CD4-positive, alpha-beta memory T cell (primary cell): ENCODE data around the gene SMAD6. TPM values are rescaled to one million over a fixed set of nuclear protein-coding genes. Genes with fewer than 3 reads are reported as not detected.
"Not testable (repeated sequence)": the region's sequence is repeated elsewhere in the genome, so short reads cannot be mapped to it uniquely, and the experiment has no call there.

Experiments
- CTCF ChIA-PET: fragments of 350-600 bp; sonication (Branson Sonifier 250); formaldehyde crosslinking; loops from one replicate; lab custom pipeline; 2021; ENCODE audit warnings: inconsistent platforms; ENCODE audit not compliant: partially characterized antibody; lab: Charles Lee
- POLR2A ChIA-PET: fragments of 350-600 bp; sonication (Branson Sonifier 250); formaldehyde crosslinking; loops from one replicate; lab custom pipeline; 2021; ENCODE audit not compliant: partially characterized antibody; lab: Charles Lee
- DNase-seq, 5 donors: peaks; one replicate each; pipeline versions ENCODE4 v3.0.0 to v3.0.0-alpha.2; 2020 to 2022; ENCODE audit warnings: mixed read lengths in 1 of 5
- H3K27ac ChIP-seq: one replicate; pipeline ENCODE4 v1.7.0; 2013; ENCODE audit warnings: low read depth, low read length
- H3K27me3 ChIP-seq: 2 replicates; pipeline ENCODE4 v1.7.0; 2013; ENCODE audit warnings: mild to moderate bottlenecking, low read length, moderate library complexity; ENCODE audit not compliant: insufficient read depth
- H3K36me3 ChIP-seq: 2 replicates; pipeline ENCODE4 v1.7.0; 2013; ENCODE audit warnings: mild to moderate bottlenecking, low read length, moderate library complexity; ENCODE audit not compliant: insufficient read depth
- H3K4me1 ChIP-seq: 2 replicates; pipeline ENCODE4 v1.7.0; 2013; ENCODE audit warnings: mild to moderate bottlenecking, low read length, moderate library complexity; ENCODE audit not compliant: insufficient read depth
- H3K4me3 ChIP-seq, 2 donors: one replicate each; pipeline ENCODE4 v1.7.0; 2013; ENCODE audit warnings: low read length in 2 of 2, mild to moderate bottlenecking in 1 of 2
- H3K9me3 ChIP-seq, 2 donors: one replicate each; pipeline ENCODE4 v1.7.0; 2013; ENCODE audit warnings: low read length in 2 of 2, control low read depth in 1 of 2; ENCODE audit not compliant: control insufficient read depth in 1 of 2
- H3K27ac Mint-ChIP-seq, 7 donors: one replicate each; pipeline ENCODE4 v1.8.0; 2020 to 2021; ENCODE audit warnings: mixed read lengths in 7 of 7, mild to moderate bottlenecking in 6 of 7, inconsistent platforms in 3 of 7, moderate library complexity in 3 of 7
- H3K27me3 Mint-ChIP-seq, 2 donors: one replicate each; pipeline ENCODE4 v1.8.0; 2020 to 2021; ENCODE audit warnings: mixed read lengths in 2 of 2
- H3K36me3 Mint-ChIP-seq, 2 donors: one replicate each; pipeline ENCODE4 v1.8.0; 2020 to 2021; ENCODE audit warnings: mixed read lengths in 2 of 2, inconsistent platforms in 1 of 2, mild to moderate bottlenecking in 1 of 2
- H3K4me1 Mint-ChIP-seq, 4 donors: one replicate each; pipeline ENCODE4 v1.8.0; 2020 to 2021; ENCODE audit warnings: mixed read lengths in 4 of 4, mild to moderate bottlenecking in 1 of 4
- H3K4me3 Mint-ChIP-seq, 8 donors: one replicate each; pipeline ENCODE4 v1.8.0; 2020 to 2021; ENCODE audit warnings: mixed read lengths in 8 of 8, mild to moderate bottlenecking in 7 of 8, moderate library complexity in 6 of 8, inconsistent platforms in 3 of 8
- H3K9me3 Mint-ChIP-seq, 8 donors: one replicate each; pipeline ENCODE4 v1.8.0; 2020 to 2021; ENCODE audit warnings: mixed read lengths in 8 of 8, mild to moderate bottlenecking in 5 of 8, inconsistent platforms in 3 of 8, moderate library complexity in 1 of 8
- intact Hi-C: fragments of 100-400 bp; cut with micrococcal nuclease; formaldehyde crosslinking; loops from one replicate; pipeline ENCODE4 v1.15.1; 2023
- polyA plus RNA-seq, 2 donors: library from polyadenylated mRNA; unstranded; fragments of 300-500 nt; fragmentation: Illumina TruSeq; gene quantifications; one replicate each; pipeline ENCODE4 v1.2.3, GENCODE V29; 2021
- total RNA-seq, 2 experiments: library from RNA; stranded (reverse); gene quantifications; one replicate each; pipeline ENCODE4 v1.2.3, GENCODE V29; 2021

SMAD6 gene
- total and polyA plus RNA-seq, 4 experiments from 2014 or later: 0.09 to 0.11 TPM; not detected in 2

DNA sequence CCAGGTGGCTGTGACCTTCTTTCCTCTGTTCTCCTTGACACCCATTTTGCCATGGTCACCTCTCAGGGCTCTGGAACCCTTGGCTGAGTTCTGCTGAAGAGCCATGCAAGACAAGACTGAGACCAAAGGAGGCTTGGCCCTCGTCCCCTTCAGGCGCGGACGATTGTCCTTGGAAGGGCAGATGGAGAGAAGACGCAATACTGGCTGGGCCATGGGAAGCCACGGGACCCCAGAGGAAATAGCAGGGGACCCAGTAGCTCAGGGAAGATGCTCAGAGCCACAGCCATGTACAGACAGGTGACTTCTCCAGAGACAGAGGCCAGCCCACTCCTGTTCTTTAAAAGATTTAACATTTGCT lies 125.6 kb downstream of the SMAD6 start:
- intact Hi-C loops: no loop called here
- Mint-ChIP-seq H3K27ac (no peak overlapping the region), H3K4me1 (no peaks in the 10 kb centered on the region), H3K27me3 (peaks cover 1 to 2% of the 10 kb centered on the region in 2 donors), H3K4me3 (no peak overlapping the region), H3K9me3 (no peaks in the 10 kb centered on the region), H3K36me3 (no peaks in the 10 kb centered on the region)
- H3K27me3 ChIP-seq: no peaks in the 10 kb centered on the region
- CTCF ChIA-PET: interaction anchor here (2.0 kb wide), 1 partner anchor 24 kb away, joined by 7 read pairs; no protein-coding TSS in a partner anchor
- no peak overlapping the region for H3K4me3 ChIP-seq
- no peaks in the 10 kb centered on the region for H3K4me1 ChIP-seq
- no peak overlapping the region for H3K27ac ChIP-seq
- POLR2A ChIA-PET: no interaction called here
- DNase-seq: no peak
- H3K36me3 ChIP-seq: no peaks in the 10 kb centered on the region
- H3K9me3 ChIP-seq: no peaks in the 10 kb centered on the region

DNA sequence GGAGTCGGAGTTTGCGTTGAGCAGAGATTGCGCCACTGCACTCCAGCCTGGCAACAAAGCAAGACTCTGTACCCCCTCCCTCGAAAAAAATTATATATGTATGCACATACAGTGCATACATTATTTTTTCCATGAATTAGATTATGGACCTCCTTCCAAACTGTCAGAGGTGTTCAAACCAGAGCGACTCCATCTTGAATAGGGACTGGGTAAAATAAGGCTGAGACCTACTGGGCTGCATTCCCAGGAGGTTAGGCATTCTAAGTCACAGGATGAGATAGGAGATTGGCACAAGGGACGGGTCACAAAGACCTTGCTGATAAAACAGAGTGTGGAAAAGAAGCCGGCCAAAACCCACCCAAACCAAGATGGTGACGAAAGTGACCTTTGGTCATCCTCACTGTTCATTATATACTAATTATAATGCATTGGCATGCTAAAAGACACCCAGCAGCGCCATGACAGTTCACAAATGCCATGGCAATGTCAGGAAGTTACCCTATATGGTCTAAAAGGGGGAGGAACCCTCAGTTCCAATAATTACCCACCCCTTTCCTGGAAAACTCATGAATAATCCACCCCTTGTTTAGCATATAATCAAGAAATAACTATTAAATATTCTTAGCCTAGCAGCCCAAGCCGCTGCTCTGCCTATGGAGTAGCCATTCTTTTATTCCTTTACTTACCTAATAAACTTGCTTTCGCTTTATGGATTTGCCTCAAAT lies 126.9 kb downstream of the SMAD6 start:
- H3K36me3 Mint-ChIP-seq, DNase-seq, H3K27me3 ChIP-seq, H3K9me3 Mint-ChIP-seq, H3K4me3 Mint-ChIP-seq, POLR2A ChIA-PET, H3K4me3 ChIP-seq, H3K36me3 ChIP-seq, H3K4me1 ChIP-seq, H3K27ac ChIP-seq, CTCF ChIA-PET, intact Hi-C loops, H3K4me1 Mint-ChIP-seq, H3K27me3 Mint-ChIP-seq, H3K27ac Mint-ChIP-seq, H3K9me3 ChIP-seq: not testable (repeated sequence)

DNA sequence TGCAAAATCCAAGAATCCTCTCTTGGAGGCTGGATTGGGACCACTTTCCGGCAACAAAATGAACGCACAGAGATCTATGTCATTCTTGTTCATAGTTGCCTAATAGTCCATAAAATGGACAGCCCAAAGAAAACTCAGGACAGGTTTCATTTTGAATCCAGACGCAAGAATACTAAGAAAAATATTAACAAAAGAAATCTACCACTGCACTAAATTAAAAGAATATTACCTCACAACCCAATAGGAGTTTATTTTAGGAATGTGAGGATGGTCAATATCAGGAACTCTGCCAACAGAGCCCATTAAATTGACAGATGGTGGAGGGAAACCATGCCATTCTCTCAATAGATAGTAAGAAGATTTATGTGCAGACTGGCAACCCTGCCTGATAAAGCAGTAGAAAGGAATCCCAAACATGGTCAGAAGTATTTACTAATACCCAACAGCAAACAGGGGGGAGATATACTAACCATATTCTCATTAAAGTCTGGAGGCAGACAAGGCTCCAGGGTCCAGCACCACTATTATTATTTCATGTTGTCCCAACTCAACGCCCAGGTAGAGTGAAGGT lies 127.6 kb downstream of the SMAD6 start:
- Mint-ChIP-seq H3K27me3 (peaks cover 1 to 2% of the 10 kb centered on the region in 2 donors), H3K9me3 (no peaks in the 10 kb centered on the region), H3K27ac (no peak overlapping the region), H3K4me1 (no peaks in the 10 kb centered on the region), H3K4me3 (no peak overlapping the region), H3K36me3 (no peaks in the 10 kb centered on the region)
- ChIA-PET POLR2A (no interaction called here), CTCF (interaction anchor here (2.0 kb wide), 1 partner anchor 22 kb away, joined by 4 read pairs; no protein-coding TSS in a partner anchor)
- no peaks in the 10 kb centered on the region for H3K36me3 ChIP-seq
- intact Hi-C loops: no loop called here
- H3K27ac ChIP-seq: no peak overlapping the region
- no peaks in the 10 kb centered on the region for H3K4me1 ChIP-seq
- H3K27me3 ChIP-seq: no peaks in the 10 kb centered on the region
- no peak overlapping the region for H3K4me3 ChIP-seq
- no peak for DNase-seq
- H3K9me3 ChIP-seq: no peaks in the 10 kb centered on the region

DNA sequence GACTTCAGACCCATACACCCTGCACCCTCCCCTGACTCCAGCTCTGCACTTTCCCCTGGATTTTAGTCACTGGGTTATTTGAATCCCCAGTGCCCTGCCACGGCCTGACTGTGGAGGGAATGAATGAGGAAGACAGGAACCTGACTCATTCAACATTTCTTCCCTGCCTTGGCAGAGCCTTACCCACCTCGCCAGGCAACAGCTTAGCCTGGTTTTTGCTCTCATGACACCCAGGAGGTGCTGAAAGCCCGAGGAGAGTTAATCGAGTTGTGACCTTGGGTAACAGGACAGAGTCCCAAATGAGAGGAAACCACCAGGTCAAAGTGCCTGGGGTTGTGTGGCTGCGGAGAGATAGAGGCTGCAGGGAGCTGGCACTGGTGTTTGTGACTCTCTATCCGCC lies 128.3 kb downstream of the SMAD6 start:
- intact Hi-C loops: no loop called here
- Histone ChIP-seq H3K9me3 (no peaks in the 10 kb centered on the region), H3K27me3 (no peaks in the 10 kb centered on the region), H3K36me3 (no peaks in the 10 kb centered on the region), H3K27ac (no peak overlapping the region), H3K4me1 (no peaks in the 10 kb centered on the region), H3K4me3 (no peak overlapping the region)
- H3K36me3 Mint-ChIP-seq: no peaks in the 10 kb centered on the region
- no peaks in the 10 kb centered on the region for H3K9me3 Mint-ChIP-seq
- no peak for DNase-seq
- ChIA-PET POLR2A (no interaction called here), CTCF (interaction anchor here (2.0 kb wide), 1 partner anchor 21 kb away, joined by 4 read pairs; no protein-coding TSS in a partner anchor)
- no peak overlapping the region for H3K4me3 Mint-ChIP-seq
- no peaks in the 10 kb centered on the region for H3K4me1 Mint-ChIP-seq
- peaks cover 1 to 2% of the 10 kb centered on the region in 2 donors for H3K27me3 Mint-ChIP-seq
- no peak overlapping the region for H3K27ac Mint-ChIP-seq

DNA sequence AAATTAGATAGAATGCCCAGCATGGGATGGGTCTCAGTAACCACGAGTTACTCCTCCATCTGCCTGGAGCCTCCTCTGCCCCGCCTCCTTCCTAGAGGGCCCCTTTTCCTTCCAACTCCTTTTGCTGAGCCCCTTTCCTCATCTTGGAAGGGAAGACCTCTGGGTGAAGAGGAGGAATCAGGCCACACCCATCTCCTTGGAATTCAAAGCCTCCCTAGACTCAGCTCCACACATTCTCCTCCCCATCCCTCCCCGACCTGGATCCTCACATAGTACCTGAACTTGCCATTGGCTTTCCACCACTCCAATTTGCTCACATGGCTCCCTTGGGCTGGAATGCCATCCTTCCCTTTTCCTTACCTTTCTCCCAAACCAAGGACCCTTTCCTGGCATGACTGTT lies 128.8 kb downstream of the SMAD6 start:
- CTCF ChIA-PET: interaction anchor here (2.0 kb wide), 1 partner anchor 20 kb away, joined by 4 read pairs; no protein-coding TSS in a partner anchor

DNA sequence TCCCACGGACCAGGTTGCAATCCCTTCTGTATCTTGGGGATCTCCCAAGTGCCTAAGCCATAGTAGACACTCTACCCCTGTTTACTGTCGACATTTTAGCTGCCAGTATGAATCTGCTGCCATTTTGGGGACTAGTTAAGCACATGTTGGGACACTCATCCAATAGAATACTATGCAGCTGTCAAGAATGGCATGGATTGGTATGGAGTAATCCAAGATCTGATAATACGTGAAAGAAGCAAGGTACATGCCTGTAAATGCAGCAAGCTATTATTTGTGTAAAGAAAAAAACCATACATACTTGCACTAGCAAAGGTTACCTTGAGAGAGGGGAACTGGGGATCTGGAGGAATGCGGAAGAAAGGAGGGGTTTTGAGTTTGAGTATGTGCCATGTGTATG lies 129.3 kb downstream of the SMAD6 start:
- no peak overlapping the region for H3K4me3 Mint-ChIP-seq
- ChIA-PET POLR2A (no interaction called here), CTCF (interaction anchor here (2.0 kb wide), 1 partner anchor 20 kb away, joined by 4 read pairs; no protein-coding TSS in a partner anchor)
- no peaks in the 10 kb centered on the region for H3K4me1 Mint-ChIP-seq
- no peaks in the 10 kb centered on the region for H3K36me3 Mint-ChIP-seq
- H3K27ac Mint-ChIP-seq: no peak overlapping the region
- intact Hi-C loops: no loop called here
- DNase-seq: no peak
- H3K27me3 Mint-ChIP-seq: peaks cover 1 to 2% of the 10 kb centered on the region in 2 donors
- H3K4me1 ChIP-seq: no peaks in the 10 kb centered on the region
- H3K27me3 ChIP-seq: no peaks in the 10 kb centered on the region
- no peak overlapping the region for H3K4me3 ChIP-seq
- H3K9me3 ChIP-seq: no peaks in the 10 kb centered on the region
- H3K9me3 Mint-ChIP-seq: no peaks in the 10 kb centered on the region
- H3K27ac ChIP-seq: no peak overlapping the region
- H3K36me3 ChIP-seq: no peaks in the 10 kb centered on the region

More for the DNA sequence above, 128.8 kb downstream of the SMAD6 start:
- Histone ChIP-seq H3K4me1 (no peaks in the 10 kb centered on the region), H3K4me3 (no peak overlapping the region), H3K27me3 (no peaks in the 10 kb centered on the region), H3K27ac (no peak overlapping the region), H3K9me3 (no peaks in the 10 kb centered on the region), H3K36me3 (no peaks in the 10 kb centered on the region)
- Mint-ChIP-seq H3K4me3 (no peak overlapping the region), H3K9me3 (no peaks in the 10 kb centered on the region), H3K27ac (no peak overlapping the region), H3K4me1 (no peaks in the 10 kb centered on the region), H3K36me3 (no peaks in the 10 kb centered on the region), H3K27me3 (peaks cover 1 to 2% of the 10 kb centered on the region in 2 donors)
- intact Hi-C loops: no loop called here
- POLR2A ChIA-PET: no interaction called here
- no peak for DNase-seq

DNA sequence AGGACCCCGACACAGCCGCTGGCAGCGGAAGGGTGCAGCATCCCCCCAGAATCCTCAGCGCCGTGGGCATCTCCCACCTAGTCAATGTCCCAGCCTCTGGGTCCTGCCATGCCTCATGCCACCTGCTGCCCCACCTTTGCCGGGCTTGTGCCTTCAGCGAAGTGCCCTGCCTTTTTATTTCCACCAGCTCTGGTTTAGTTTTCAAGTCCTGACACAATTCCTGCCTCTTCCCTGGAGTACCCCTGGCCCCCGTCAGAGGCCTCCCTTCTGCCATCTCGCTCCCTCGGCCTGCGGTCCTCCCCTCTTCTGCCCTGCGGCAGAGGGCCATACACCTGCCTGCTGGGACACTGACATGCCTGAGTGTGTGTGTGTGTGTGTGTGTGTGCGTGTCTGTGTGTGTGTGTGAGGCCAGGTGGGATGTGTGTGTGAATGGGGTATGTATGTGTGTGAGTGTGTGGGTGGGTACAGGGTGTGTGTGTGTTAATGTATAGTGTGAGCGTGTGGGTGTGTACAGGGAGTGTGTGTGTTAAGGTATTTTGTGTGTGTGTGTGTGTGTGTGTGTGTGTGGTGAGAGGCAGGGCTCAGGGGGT lies 129.9 kb downstream of the SMAD6 start:
- ChIA-PET POLR2A (no interaction called here), CTCF (no interaction called here)
- Histone ChIP-seq H3K4me1 (no peaks in the 10 kb centered on the region), H3K9me3 (no peaks in the 10 kb centered on the region), H3K27ac (no peak overlapping the region), H3K27me3 (no peaks in the 10 kb centered on the region), H3K36me3 (no peaks in the 10 kb centered on the region), H3K4me3 (no peak overlapping the region)
- Mint-ChIP-seq H3K4me3 (no peak overlapping the region), H3K36me3 (no peaks in the 10 kb centered on the region), H3K27me3 (peaks cover 1 to 2% of the 10 kb centered on the region in 2 donors), H3K27ac (no peak overlapping the region), H3K4me1 (no peaks in the 10 kb centered on the region), H3K9me3 (no peaks in the 10 kb centered on the region)
- no peak for DNase-seq
- intact Hi-C loops: no loop called here
